AG09319 (cell line): ENCODE data around the gene KRT80.

ENCODE experiments used
- DNase-seq: peaks from one replicate; pipeline ENCODE4 v3.0.0-alpha.2; 2010; ENCODE audit warnings: low read depth; ENCODE audit errors: extremely low read depth
- CTCF ChIP-seq: IDR thresholded peaks from 2 replicates; pipeline ENCODE4 v1.5.1; 2011; ENCODE audit warnings: low read depth, mild to moderate bottlenecking, inconsistent platforms, low read length, moderate library complexity

Gene KRT80

GRCh38 chr12:52185400-52185967, 6.3 kb downstream of the KRT80 start:
- TF ChIP-seq CTCF, result no peak
- no peak for DNase-seq

- no peak for DNase-seq
- TF ChIP-seq CTCF, result no peak
Measured at GRCh38 chr12:52184813-52185212, 7.0 kb downstream of the KRT80 start.

- TF ChIP-seq CTCF, result no peak
- DNase-seq, result no peak
Measured at GRCh38 chr12:52183971-52184370, 7.8 kb downstream of the KRT80 start.

- no peak for DNase-seq
- no peak for TF ChIP-seq CTCF
Measured at GRCh38 chr12:52183544-52183910, 8.3 kb downstream of the KRT80 start.

GRCh38 chr12:52182898-52183543, 8.8 kb downstream of the KRT80 start:
- DNase-seq, result no peak
- TF ChIP-seq CTCF, result no peak

GRCh38 chr12:52182384-52182783, 9.4 kb downstream of the KRT80 start:
- DNase-seq, result no peak

More at GRCh38 chr12:52182384-52182783, 9.4 kb downstream of the KRT80 start:
- TF ChIP-seq CTCF, result no peak
